ENCODE results near the gene PSMD14. TPM values are rescaled to one million over a fixed set of nuclear protein-coding genes. Genes with fewer than 3 reads are reported as not detected.

The PSMD14 gene
- total RNA-seq, 1 experiment from 2014 or later: 118 TPM

- TF ChIP-seq, protein P1, sequence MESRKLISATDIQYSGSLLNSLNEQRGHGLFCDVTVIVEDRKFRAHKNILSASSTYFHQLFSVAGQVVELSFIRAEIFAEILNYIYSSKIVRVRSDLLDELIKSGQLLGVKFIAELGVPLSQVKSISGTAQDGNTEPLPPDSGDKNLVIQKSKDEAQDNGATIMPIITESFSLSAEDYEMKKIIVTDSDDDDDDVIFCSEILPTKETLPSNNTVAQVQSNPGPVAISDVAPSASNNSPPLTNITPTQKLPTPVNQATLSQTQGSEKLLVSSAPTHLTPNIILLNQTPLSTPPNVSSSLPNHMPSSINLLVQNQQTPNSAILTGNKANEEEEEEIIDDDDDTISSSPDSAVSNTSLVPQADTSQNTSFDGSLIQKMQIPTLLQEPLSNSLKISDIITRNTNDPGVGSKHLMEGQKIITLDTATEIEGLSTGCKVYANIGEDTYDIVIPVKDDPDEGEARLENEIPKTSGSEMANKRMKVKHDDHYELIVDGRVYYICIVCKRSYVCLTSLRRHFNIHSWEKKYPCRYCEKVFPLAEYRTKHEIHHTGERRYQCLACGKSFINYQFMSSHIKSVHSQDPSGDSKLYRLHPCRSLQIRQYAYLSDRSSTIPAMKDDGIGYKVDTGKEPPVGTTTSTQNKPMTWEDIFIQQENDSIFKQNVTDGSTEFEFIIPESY (IDR thresholded peaks at IDR 0.05; ENCODE audit: extremely low read depth, insufficient replicate concordance, low read length): no peak
- no peak for TF ChIP-seq EZH2phosphoT487 (IDR thresholded peaks at IDR 0.05; ENCODE audit: borderline replicate concordance)
These were observed at the start of gene PSMD14 (continued) for GRCh38 chr2:161308178-161308955.

GRCh38 chr2:161265874-161266273 lies 42.4 kb upstream of the PSMD14 start:
- no peak overlapping the region for H3K4me3 ChIP-seq (replicated peaks in 1 of 2; ENCODE audit: low read depth in 1 of 2, low read length in 2 of 2)
- no peak overlapping the region for H3K27ac ChIP-seq (ENCODE audit: low read depth, low read length)
- H2AFZ ChIP-seq (ENCODE audit: low read depth, low read length, poor library complexity, severe bottlenecking): no peak overlapping the region
- H3K9ac ChIP-seq (ENCODE audit: low read length): no peak overlapping the region
- ChIA-PET CTCF (interaction anchor here (1.1 to 3.0 kb wide), 2 partner anchors 15 to 17 kb away, joined by 3 to 12 read pairs; no protein-coding TSS in a partner anchor), POLR2A (no interaction called here), RAD21 (ENCODE audit: low non-redundant PET in 1 of 2, low total read pairs in 2 of 2, uncharacterized antibody in 2 of 2, unreplicated experiment in 2 of 2) (no interaction called here)
- no peaks in the 10 kb centered on the region for H3K36me3 ChIP-seq (ENCODE audit: control insufficient read depth in 1 of 2, insufficient read depth in 2 of 2, low read length in 2 of 2)
- no peak overlapping the region for H3K4me2 ChIP-seq (ENCODE audit: low read length)
- no peak for TF ChIP-seq MAX (IDR thresholded peaks at IDR 0.05)
- no peak for TF ChIP-seq SRF (IDR thresholded peaks at IDR 0.05; ENCODE audit: low read depth)
- no peak for TF ChIP-seq ZFX (IDR thresholded peaks at IDR 0.05)
- no peak for TF ChIP-seq CTCF (IDR thresholded peaks at IDR 0.05 in 2 of 3, conservative IDR thresholded peaks at IDR 0.05 in 1 of 3; ENCODE audit: borderline replicate concordance in 1 of 3, insufficient read depth in 1 of 3, low read depth in 2 of 3, low read length in 2 of 3)
- TF ChIP-seq EZH2 (IDR thresholded peaks at IDR 0.05): no peak
- TF ChIP-seq, protein P1 (IDR thresholded peaks at IDR 0.05; ENCODE audit: extremely low read depth, insufficient replicate concordance, low read length): no peak
- TF ChIP-seq POLR2AphosphoS5 (IDR thresholded peaks at IDR 0.05; ENCODE audit: low read depth, low read length): no peak
- no peak for TF ChIP-seq POLR2A (IDR thresholded peaks at IDR 0.05; ENCODE audit: borderline replicate concordance, extremely low read depth, insufficient read depth, insufficient read length)
- TF ChIP-seq EGR1 (IDR thresholded peaks at IDR 0.05; ENCODE audit: low read depth): no peak
- TF ChIP-seq FOSL1 (IDR thresholded peaks at IDR 0.05; ENCODE audit: low read depth): no peak
- TF ChIP-seq, protein P2, sequence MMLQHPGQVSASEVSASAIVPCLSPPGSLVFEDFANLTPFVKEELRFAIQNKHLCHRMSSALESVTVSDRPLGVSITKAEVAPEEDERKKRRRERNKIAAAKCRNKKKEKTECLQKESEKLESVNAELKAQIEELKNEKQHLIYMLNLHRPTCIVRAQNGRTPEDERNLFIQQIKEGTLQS (IDR thresholded peaks at IDR 0.05): no peak
- no peak for TF ChIP-seq ZNF274 (IDR thresholded peaks at IDR 0.05; ENCODE audit: low read depth, low read length)
- TF ChIP-seq TCF7L2 (IDR thresholded peaks at IDR 0.05; ENCODE audit: borderline replicate concordance, extremely low read depth, insufficient read depth, insufficient read length): no peak
- TF ChIP-seq CEBPB (IDR thresholded peaks at IDR 0.05; ENCODE audit: low read depth): no peak
- no peak for TF ChIP-seq RAD21 (IDR thresholded peaks at IDR 0.05; ENCODE audit: low read depth)
- no peak for TF ChIP-seq SP1 (IDR thresholded peaks at IDR 0.05; ENCODE audit: low read depth)
- TF ChIP-seq SIN3A (IDR thresholded peaks at IDR 0.05; ENCODE audit: low read depth): no peak
- TF ChIP-seq CBX3 (IDR thresholded peaks at IDR 0.05; ENCODE audit: low read depth): no peak
- intact Hi-C loops (cut with micrococcal nuclease): no loop called here
- H4K20me1 ChIP-seq (ENCODE audit: insufficient read depth): no peaks in the 10 kb centered on the region
- H3K4me1 ChIP-seq (ENCODE audit: control insufficient read depth in 1 of 2, insufficient read depth in 2 of 2, low read length in 2 of 2): no peaks in the 10 kb centered on the region
- no peaks in the 10 kb centered on the region for H3K27me3 ChIP-seq (ENCODE audit: insufficient read depth, low read length)
- H3K9me2 ChIP-seq (ENCODE audit: insufficient read depth): no peaks in the 10 kb centered on the region
- no peaks in the 10 kb centered on the region for H3K79me2 ChIP-seq (ENCODE audit: insufficient read depth, low read length)
- ATAC-seq: no peak
- no peaks in the 10 kb centered on the region for H3K9me3 ChIP-seq (ENCODE audit: control insufficient read depth in 1 of 2, insufficient read depth in 1 of 2, low read depth in 1 of 2, low read length in 2 of 2)
- DNase-seq (ENCODE audit: low read depth, low spot score): no peak
- BruUV-seq (replicated peaks): no TSS peak

All from HCT116 (cell line).